SK-N-SH (cell line): ENCODE results near the gene CDK6. TPM values are rescaled to one million over a fixed set of nuclear protein-coding genes. Genes with fewer than 3 reads are reported as not detected.

Experiments used
- CTCF ChIA-PET: fragments of 300-600, 350-600 bp; formaldehyde crosslinking; extraction: SDS; loops from one replicate; lab custom pipeline; 2021; lab: Yijun Ruan, JAX
- POLR2A ChIA-PET: fragments of 350-600 bp; sonication (Branson Sonifier 250); formaldehyde crosslinking; extraction: SDS; loops from one replicate; lab custom pipeline; 2020; ENCODE audit warnings: antibody characterized with exemption, inconsistent platforms; lab: Yijun Ruan, JAX
- DNase-seq: peaks from one replicate; pipeline ENCODE4 v3.0.0; 2012
- H2AFZ ChIP-seq: fragments of 200-600 bp; sonication (generic); 2 replicates; pipeline ENCODE4 v1.8.1; 2016; ENCODE audit warnings: antibody characterized with exemption, mild to moderate bottlenecking, low read depth
- H3F3A ChIP-seq: fragments of 200-600 bp; sonication (generic); replicated peaks from 2 replicates; pipeline ENCODE3; 2016; ENCODE audit warnings: antibody characterized with exemption, mild to moderate bottlenecking; ENCODE audit not compliant: insufficient read depth
- H3K27ac ChIP-seq, 2 experiments: fragments of 200-500 bp in 1 of 2; fragments of 200-600 bp in 1 of 2; sonication (Bioruptor generic) in 1 of 2; sonication (generic), shearing (Covaris generic) in 1 of 2; 2 replicates each; pipeline versions ENCODE4 v1.5.1 to v1.6.1; 2014 to 2016; ENCODE audit warnings: low read depth in 2 of 2, inconsistent platforms in 1 of 2, low read length in 1 of 2, mild to moderate bottlenecking in 1 of 2, mixed read lengths in 1 of 2
- H3K27me3 ChIP-seq: fragments of 200-600 bp; sonication (generic), shearing (Covaris generic); 2 replicates; pipeline ENCODE4 v1.6.1; 2016; ENCODE audit warnings: mixed run types; ENCODE audit not compliant: insufficient read depth
- H3K36me3 ChIP-seq, 2 experiments: fragments of 200-500 bp in 1 of 2; fragments of 200-600 bp in 1 of 2; sonication (Bioruptor generic) in 1 of 2; sonication (generic) in 1 of 2; replicated peaks in 1 of 2; 2 replicates each; pipeline versions ENCODE3 to v1.5.1; 2014 to 2016; ENCODE audit warnings: low read length in 1 of 2, mild to moderate bottlenecking in 1 of 2; ENCODE audit not compliant: insufficient read depth in 2 of 2, control insufficient read depth in 1 of 2
- H3K4me1 ChIP-seq, 2 experiments: fragments of 200-500 bp in 1 of 2; fragments of 200-600 bp in 1 of 2; sonication (Bioruptor generic) in 1 of 2; sonication (generic), shearing (Covaris generic) in 1 of 2; 2 replicates each; pipeline versions ENCODE4 v1.5.1 to v1.6.1; 2014 to 2016; ENCODE audit warnings: low read depth in 1 of 2, low read length in 1 of 2, mixed run types in 1 of 2; ENCODE audit not compliant: insufficient read depth in 2 of 2, control insufficient read depth in 1 of 2
- H3K4me2 ChIP-seq: fragments of 200-600 bp; sonication (generic), shearing (Covaris generic); 2 replicates; pipeline ENCODE4 v1.6.1; 2017; ENCODE audit warnings: mixed run types
- H3K4me3 ChIP-seq, 2 experiments: fragments of 200-500 bp in 1 of 2; fragments of 200-600 bp in 1 of 2; sonication (Bioruptor generic) in 1 of 2; sonication (generic), shearing (Covaris generic) in 1 of 2; 2 replicates each; pipeline versions ENCODE4 v1.5.1 to v1.8.1; 2014 to 2016; ENCODE audit warnings: low read depth in 2 of 2, inconsistent platforms in 1 of 2, low read length in 1 of 2, mild to moderate bottlenecking in 1 of 2, mixed read lengths in 1 of 2, moderate library complexity in 1 of 2
- H3K79me2 ChIP-seq: fragments of 200-600 bp; sonication (generic); 2 replicates; pipeline ENCODE4 v1.8.1; 2017; ENCODE audit warnings: mild to moderate bottlenecking; ENCODE audit not compliant: insufficient read depth
- H3K9ac ChIP-seq: fragments of 200-600 bp; sonication (generic); 2 replicates; pipeline ENCODE4 v1.6.1; 2017; ENCODE audit warnings: mixed run types
- H3K9me2 ChIP-seq: fragments of 200-600 bp; sonication (generic); 2 replicates; pipeline ENCODE4 v1.6.1; 2017; ENCODE audit warnings: mixed run types
- H3K9me3 ChIP-seq: fragments of 200-600 bp; sonication (generic); 2 replicates; pipeline ENCODE4 v1.6.1; 2017; ENCODE audit warnings: mixed run types, mild to moderate bottlenecking, moderate library complexity
- H4K20me1 ChIP-seq: fragments of 200-600 bp; sonication (generic); 2 replicates; pipeline ENCODE4 v1.6.1; 2017; ENCODE audit warnings: mild to moderate bottlenecking, mixed run types; ENCODE audit not compliant: insufficient read depth
- EP300 ChIP-seq, 2 experiments: IDR thresholded peaks; 2 replicates each; pipeline versions ENCODE4 v1.4.0 to v1.6.1; 2012; ENCODE audit warnings: borderline replicate concordance in 1 of 2, low read depth in 1 of 2, low read length in 1 of 2
- FOSL2 ChIP-seq: IDR thresholded peaks from 2 replicates; pipeline ENCODE4 v1.4.0; 2012; ENCODE audit warnings: low read depth, mild to moderate bottlenecking, moderate library complexity, borderline replicate concordance
- FOXJ3 ChIP-seq: sonication (generic); formaldehyde crosslinking; IDR thresholded peaks from 2 replicates; pipeline ENCODE4 v1.5.1; 2020; ENCODE audit warnings: mild to moderate bottlenecking, missing genetic modification reagents
- FOXM1 ChIP-seq: IDR thresholded peaks from 2 replicates; pipeline ENCODE4 v1.4.0; 2012; ENCODE audit warnings: low read depth, mild to moderate bottlenecking
- GABPA ChIP-seq: IDR thresholded peaks from 2 replicates; pipeline ENCODE4 v1.4.0; 2012; ENCODE audit warnings: low read depth, mild to moderate bottlenecking
- GATA2 ChIP-seq: sonication (generic); formaldehyde crosslinking; IDR thresholded peaks from 2 replicates; pipeline ENCODE4 v1.5.0; 2020; ENCODE audit warnings: mild to moderate bottlenecking, missing genetic modification reagents
- JUND ChIP-seq: IDR thresholded peaks from 2 replicates; pipeline ENCODE4 v1.4.0; 2012
- NFIC ChIP-seq: IDR thresholded peaks from 2 replicates; pipeline ENCODE4 v1.4.0; 2012; ENCODE audit warnings: borderline replicate concordance
- POLR2AphosphoS5 ChIP-seq: IDR thresholded peaks from 2 replicates; pipeline ENCODE4 v1.6.1; 2012; ENCODE audit warnings: low read depth, low read length
- RAD21 ChIP-seq: IDR thresholded peaks from 2 replicates; pipeline ENCODE4 v1.6.1; 2012; ENCODE audit warnings: mild to moderate bottlenecking, low read length
- RCOR1 ChIP-seq: fragments of 150-350 bp; IDR thresholded peaks from 2 replicates; pipeline ENCODE4 v1.6.1; 2017; ENCODE audit warnings: antibody characterized with exemption, low read length
- RFX5 ChIP-seq: IDR thresholded peaks from 2 replicates; pipeline ENCODE4 v1.6.1; 2012; ENCODE audit warnings: mild to moderate bottlenecking, improper control_type of control experiment, low read length
- RXRA ChIP-seq: IDR thresholded peaks from 2 replicates; pipeline ENCODE4 v1.4.0; 2012; ENCODE audit warnings: low read depth, mild to moderate bottlenecking, borderline replicate concordance
- SIN3A ChIP-seq: IDR thresholded peaks from 2 replicates; pipeline ENCODE4 v1.6.1; 2012; ENCODE audit warnings: low read depth, mild to moderate bottlenecking, low read length, moderate library complexity, borderline replicate concordance
- TCF12 ChIP-seq: IDR thresholded peaks from 2 replicates; pipeline ENCODE4 v1.4.0; 2012
- TEAD4 ChIP-seq: IDR thresholded peaks from 2 replicates; pipeline ENCODE4 v1.4.0; 2012; ENCODE audit warnings: mild to moderate bottlenecking, borderline replicate concordance; ENCODE audit not compliant: insufficient read depth
- USF1 ChIP-seq: IDR thresholded peaks from 2 replicates; pipeline ENCODE4 v1.4.0; 2012; ENCODE audit warnings: low read depth, borderline replicate concordance
- WGBS: methylation state at CpG from one replicate; pipeline ENCODE4 v1.1.6; 2017; ENCODE audit warnings: low lambda C conversion rate; 5-methylcytosine and 5-hydroxymethylcytosine counted together
- polyA plus RNA-seq, 3 experiments: library from polyadenylated mRNA; depleted of rRNA; stranded (reverse); fragments of >200 nt; gene quantifications; 2 replicates each; pipeline ENCODE4 v1.2.3, GENCODE V29; 2012
- TF ChIP-seq, protein P1 (sequence below): IDR thresholded peaks from 2 replicates; pipeline ENCODE4 v1.6.1; 2012; ENCODE audit warnings: mild to moderate bottlenecking, low read depth, low read length, moderate library complexity
- TF ChIP-seq, protein P2 (sequence below): IDR thresholded peaks from 2 replicates; pipeline ENCODE4; 2012

CDK6 gene
- polyA plus RNA-seq, 1 of the 3 experiments (the other 2 are of a cell fraction), result 30.3 TPM

DNA sequence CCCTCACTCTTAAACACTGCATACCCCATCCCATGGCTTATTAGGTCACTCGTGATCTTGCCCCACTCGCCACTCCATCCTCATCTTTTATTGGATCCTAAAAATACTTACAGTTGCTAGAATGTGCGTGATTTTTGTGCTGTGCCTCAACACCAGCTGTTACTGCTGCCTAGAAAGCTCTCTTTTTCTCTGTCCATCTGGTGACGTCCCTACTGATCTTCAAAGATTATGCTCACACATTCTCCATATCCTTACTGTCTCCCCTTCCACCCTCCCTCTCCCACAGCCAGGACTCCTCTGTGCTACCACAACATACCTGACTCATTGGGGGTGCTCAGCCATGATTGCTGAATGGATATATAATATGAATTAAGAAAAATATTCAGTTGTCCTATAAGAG is 42.0 kb downstream of the CDK6 start:
- Histone ChIP-seq H4K20me1 (peaks cover 67% of the 10 kb centered on the region), H3K27me3 (no peaks in the 10 kb centered on the region), H3K9me2 (no peaks in the 10 kb centered on the region), H3K4me1 (peaks cover 41 to 44% of the 10 kb centered on the region in 2 experiments), H3K9ac (no peak overlapping the region), H3K79me2 (peaks cover 100% of the 10 kb centered on the region), H3K27ac (peak overlapping the region; percentile 1 to 13; a peak in 2 of 4 replicates), H3F3A (peaks cover 46% of the 10 kb centered on the region), H3K36me3 (peaks cover 14 to 34% of the 10 kb centered on the region in 2 experiments), H2AFZ (no peak overlapping the region), H3K9me3 (peaks cover 2% of the 10 kb centered on the region), H3K4me2 (no peak overlapping the region), H3K4me3 (no peak overlapping the region)
- ChIA-PET CTCF (interaction anchor here (0.6 to 1.6 kb wide), 2 partner anchors 17 to 173 kb away, joined by 3 read pairs; no protein-coding TSS in a partner anchor), POLR2A (no interaction called here)
- TF ChIP-seq NFIC (no peak), FOXM1 (no peak), RAD21 (no peak), GATA2 (CRISPR knock-in tag) (peak; percentile 29; the same call in 1 of the 2 replicates), SIN3A (no peak), RCOR1 (no peak)
- TF ChIP-seq, protein P1, sequence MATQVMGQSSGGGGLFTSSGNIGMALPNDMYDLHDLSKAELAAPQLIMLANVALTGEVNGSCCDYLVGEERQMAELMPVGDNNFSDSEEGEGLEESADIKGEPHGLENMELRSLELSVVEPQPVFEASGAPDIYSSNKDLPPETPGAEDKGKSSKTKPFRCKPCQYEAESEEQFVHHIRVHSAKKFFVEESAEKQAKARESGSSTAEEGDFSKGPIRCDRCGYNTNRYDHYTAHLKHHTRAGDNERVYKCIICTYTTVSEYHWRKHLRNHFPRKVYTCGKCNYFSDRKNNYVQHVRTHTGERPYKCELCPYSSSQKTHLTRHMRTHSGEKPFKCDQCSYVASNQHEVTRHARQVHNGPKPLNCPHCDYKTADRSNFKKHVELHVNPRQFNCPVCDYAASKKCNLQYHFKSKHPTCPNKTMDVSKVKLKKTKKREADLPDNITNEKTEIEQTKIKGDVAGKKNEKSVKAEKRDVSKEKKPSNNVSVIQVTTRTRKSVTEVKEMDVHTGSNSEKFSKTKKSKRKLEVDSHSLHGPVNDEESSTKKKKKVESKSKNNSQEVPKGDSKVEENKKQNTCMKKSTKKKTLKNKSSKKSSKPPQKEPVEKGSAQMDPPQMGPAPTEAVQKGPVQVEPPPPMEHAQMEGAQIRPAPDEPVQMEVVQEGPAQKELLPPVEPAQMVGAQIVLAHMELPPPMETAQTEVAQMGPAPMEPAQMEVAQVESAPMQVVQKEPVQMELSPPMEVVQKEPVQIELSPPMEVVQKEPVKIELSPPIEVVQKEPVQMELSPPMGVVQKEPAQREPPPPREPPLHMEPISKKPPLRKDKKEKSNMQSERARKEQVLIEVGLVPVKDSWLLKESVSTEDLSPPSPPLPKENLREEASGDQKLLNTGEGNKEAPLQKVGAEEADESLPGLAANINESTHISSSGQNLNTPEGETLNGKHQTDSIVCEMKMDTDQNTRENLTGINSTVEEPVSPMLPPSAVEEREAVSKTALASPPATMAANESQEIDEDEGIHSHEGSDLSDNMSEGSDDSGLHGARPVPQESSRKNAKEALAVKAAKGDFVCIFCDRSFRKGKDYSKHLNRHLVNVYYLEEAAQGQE, result no peak
- WGBS, result 98% methylated on average over 4 of the region's 4 CpGs
- DNase-seq, result no peak

DNA sequence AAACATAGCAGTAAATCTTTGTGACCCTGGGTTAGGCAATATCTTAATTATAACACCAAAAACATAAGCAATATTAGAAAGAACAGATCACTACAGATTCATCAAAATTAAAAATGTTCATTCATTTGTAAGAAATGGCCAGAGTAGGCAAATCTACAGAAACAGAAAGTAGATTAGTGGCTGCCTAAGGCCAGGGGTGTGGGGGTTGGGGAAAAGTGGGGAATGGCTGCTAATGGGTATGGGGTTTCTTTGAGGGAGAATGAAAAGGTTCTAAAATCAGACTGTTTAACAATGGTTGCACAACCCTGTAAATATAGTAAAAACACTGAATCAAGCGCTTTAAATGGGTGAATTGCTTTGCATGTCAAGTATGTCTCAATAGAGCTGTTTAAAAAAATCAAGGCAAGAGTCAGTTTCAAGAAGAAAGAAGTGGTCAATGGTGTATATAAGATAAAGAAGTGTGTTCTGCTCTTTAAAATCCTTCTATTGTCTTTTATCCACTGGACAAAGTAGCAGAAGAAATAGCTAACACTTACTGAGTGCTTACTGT is 42.6 kb downstream of the CDK6 start:
- Histone ChIP-seq H3K27me3 (no peaks in the 10 kb centered on the region), H2AFZ (no peak overlapping the region), H3K36me3 (peaks cover 14 to 41% of the 10 kb centered on the region in 2 experiments), H3K79me2 (peaks cover 100% of the 10 kb centered on the region), H3F3A (peaks cover 52% of the 10 kb centered on the region), H3K4me2 (no peak overlapping the region), H4K20me1 (peaks cover 65% of the 10 kb centered on the region), H3K9me3 (peaks cover 9% of the 10 kb centered on the region), H3K4me3 (no peak overlapping the region), H3K27ac (no peak overlapping the region), H3K9me2 (no peaks in the 10 kb centered on the region), H3K4me1 (peaks cover 34 to 37% of the 10 kb centered on the region in 2 experiments), H3K9ac (no peak overlapping the region)
- CTCF ChIA-PET, result interaction anchor here (0.6 to 1.8 kb wide), 5 partner anchors 8 to 173 kb away, joined by 3 to 9 read pairs (median 3); no protein-coding TSS in a partner anchor
- POLR2A ChIA-PET, result no interaction called here
- 94% methylated on average over 1 of the region's 1 CpG for WGBS
- TF ChIP-seq GABPA, result no peak
- no peak for TF ChIP-seq RXRA
- TF ChIP-seq USF1, result no peak
- no peak for TF ChIP-seq JUND
- TF ChIP-seq POLR2AphosphoS5, result no peak
- no peak for TF ChIP-seq RCOR1
- TF ChIP-seq FOXJ3 (CRISPR knock-in tag), result no peak
- TF ChIP-seq RAD21, result no peak
- no peak for TF ChIP-seq TEAD4
- TF ChIP-seq FOSL2, result no peak
- TF ChIP-seq, protein P2, sequence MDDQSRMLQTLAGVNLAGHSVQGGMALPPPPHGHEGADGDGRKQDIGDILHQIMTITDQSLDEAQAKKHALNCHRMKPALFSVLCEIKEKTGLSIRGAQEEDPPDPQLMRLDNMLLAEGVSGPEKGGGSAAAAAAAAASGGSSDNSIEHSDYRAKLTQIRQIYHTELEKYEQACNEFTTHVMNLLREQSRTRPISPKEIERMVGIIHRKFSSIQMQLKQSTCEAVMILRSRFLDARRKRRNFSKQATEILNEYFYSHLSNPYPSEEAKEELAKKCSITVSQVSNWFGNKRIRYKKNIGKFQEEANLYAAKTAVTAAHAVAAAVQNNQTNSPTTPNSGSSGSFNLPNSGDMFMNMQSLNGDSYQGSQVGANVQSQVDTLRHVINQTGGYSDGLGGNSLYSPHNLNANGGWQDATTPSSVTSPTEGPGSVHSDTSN, result no peak
- TF ChIP-seq, protein P1, result no peak
- TF ChIP-seq EP300 (IDR thresholded peaks at IDR 0.05; ENCODE audit: borderline replicate concordance in 1 of 2, low read depth in 1 of 2, low read length in 1 of 2), result no peak
- no peak for TF ChIP-seq TCF12
- no peak for TF ChIP-seq GATA2 (CRISPR knock-in tag)
- TF ChIP-seq RFX5, result no peak
- no peak for DNase-seq
